COLO668 (cell line): ENCODE measurements around the gene ATP8A2.

ENCODE experiments used
- DNase-seq: peaks from one replicate; lab custom pipeline; 2025; ENCODE audit not compliant: unreplicated experiment; lab: John Stamatoyannopoulos, UW

ATP8A2 gene

GRCh38 chr13:25874064-25874737 lies 502.4 kb downstream of the ATP8A2 start:
- DNase-seq: peak; percentile 34

- peak; percentile 37 for DNase-seq
Measured at GRCh38 chr13:25874907-25875306, 503.1 kb downstream of the ATP8A2 start.

- DNase-seq: no peak
Measured at GRCh38 chr13:25876247-25876646, 504.5 kb downstream of the ATP8A2 start.

- DNase-seq: no peak
Measured at GRCh38 chr13:25879466-25879865, 507.7 kb downstream of the ATP8A2 start.

GRCh38 chr13:25881136-25881926 lies 509.6 kb downstream of the ATP8A2 start:
- DNase-seq: no peak

- peak; percentile 90 for DNase-seq
Measured at GRCh38 chr13:25881971-25882451, 510.2 kb downstream of the ATP8A2 start.

- peak; percentile 65 for DNase-seq
Measured at GRCh38 chr13:25882466-25883357, 510.9 kb downstream of the ATP8A2 start.

- no peak for DNase-seq
Measured at GRCh38 chr13:25885418-25885817, 513.6 kb downstream of the ATP8A2 start.

- DNase-seq: peak; percentile 61
Measured at GRCh38 chr13:25886438-25887214, 514.9 kb downstream of the ATP8A2 start.

- DNase-seq: no peak
Measured at GRCh38 chr13:25887962-25888655, 516.3 kb downstream of the ATP8A2 start.

GRCh38 chr13:25890671-25891212 lies 519.0 kb downstream of the ATP8A2 start:
- no peak for DNase-seq

GRCh38 chr13:25898991-25899390 lies 527.2 kb downstream of the ATP8A2 start:
- DNase-seq: no peak

GRCh38 chr13:25899464-25899863 lies 527.7 kb downstream of the ATP8A2 start:
- DNase-seq: no peak

- no peak for DNase-seq
Measured at GRCh38 chr13:25899952-25900351, 528.2 kb downstream of the ATP8A2 start.

GRCh38 chr13:25901460-25902376 lies 529.9 kb downstream of the ATP8A2 start:
- peak; percentile 70 for DNase-seq

- no peak for DNase-seq
Measured at GRCh38 chr13:25902455-25902854, 530.7 kb downstream of the ATP8A2 start.

- DNase-seq: no peak
Measured at GRCh38 chr13:25902891-25903341, 531.1 kb downstream of the ATP8A2 start.

GRCh38 chr13:25904830-25905229 lies 533.1 kb downstream of the ATP8A2 start:
- DNase-seq: no peak
